DND-41 (cell line): ENCODE data around the gene VANGL2.

Experiments used
- ATAC-seq: fragments of 200-7000 bp; cut with Tn5 transposase; 3 replicates; pipeline ENCODE4 v1.9.1; 2021; ENCODE audit warnings: low read depth; ENCODE audit not compliant: insufficient read depth
- DNase-seq: peaks from one replicate; pipeline ENCODE4 v3.0.0-alpha.2; 2020
- H2AFZ ChIP-seq: 2 replicates; pipeline ENCODE4 v1.6.0; 2012; ENCODE audit warnings: low read depth, low read length
- H3K27ac ChIP-seq: 2 replicates; pipeline ENCODE4 v1.5.1; 2012; ENCODE audit warnings: low read length, inconsistent platforms
- H3K27me3 ChIP-seq: fragments of 200-600 bp; sonication (generic); 2 replicates; pipeline ENCODE4 v1.6.0; 2012; ENCODE audit warnings: low read length, mild to moderate bottlenecking, inconsistent platforms; ENCODE audit not compliant: insufficient read depth, poor library complexity
- H3K36me3 ChIP-seq: 2 replicates; pipeline ENCODE4 v1.5.1; 2012; ENCODE audit warnings: low read length, inconsistent platforms; ENCODE audit not compliant: insufficient read depth
- H3K4me1 ChIP-seq: 2 replicates; pipeline ENCODE4 v1.5.1; 2012; ENCODE audit warnings: mild to moderate bottlenecking, low read length; ENCODE audit not compliant: insufficient read depth
- H3K4me2 ChIP-seq: 2 replicates; pipeline ENCODE4 v1.6.0; 2012; ENCODE audit warnings: mild to moderate bottlenecking, moderate library complexity, low read length, inconsistent platforms; ENCODE audit not compliant: insufficient read depth
- H3K4me3 ChIP-seq, 2 experiments: fragments of 200-600 bp in 1 of 2; shearing (Covaris generic) in 1 of 2; 2 replicates each; pipeline ENCODE4 v1.5.1; 2012 to 2016; ENCODE audit warnings: inconsistent platforms in 2 of 2, low read length in 2 of 2, mild to moderate bottlenecking in 2 of 2, low read depth in 1 of 2, moderate library complexity in 1 of 2
- H3K79me2 ChIP-seq: 2 replicates; pipeline ENCODE4 v1.6.0; 2012; ENCODE audit warnings: low read length, inconsistent platforms; ENCODE audit not compliant: insufficient read depth
- H3K9ac ChIP-seq: 2 replicates; pipeline ENCODE4 v1.6.0; 2012; ENCODE audit warnings: low read depth, mild to moderate bottlenecking, inconsistent platforms, low read length, moderate library complexity
- H3K9me3 ChIP-seq: 2 replicates; pipeline ENCODE4 v1.5.1; 2012; ENCODE audit warnings: low read length, moderate library complexity, mild to moderate bottlenecking, inconsistent platforms; ENCODE audit not compliant: insufficient read depth, severe bottlenecking
- H4K20me1 ChIP-seq: 2 replicates; pipeline ENCODE4 v1.6.0; 2012; ENCODE audit warnings: low read length; ENCODE audit not compliant: insufficient read depth
- CTCF ChIP-seq: IDR thresholded peaks from 2 replicates; pipeline ENCODE4 v1.5.1; 2012; ENCODE audit warnings: borderline replicate concordance, low read length, moderate library complexity, mild to moderate bottlenecking; ENCODE audit not compliant: poor library complexity, severe bottlenecking; ENCODE audit errors: extremely low read depth
- EZH2 ChIP-seq: IDR thresholded peaks from 3 replicates; pipeline ENCODE4 v1.6.1; 2012; ENCODE audit warnings: borderline replicate concordance, low read depth, mild to moderate bottlenecking, moderate library complexity, low read length, inconsistent platforms; ENCODE audit not compliant: severe bottlenecking

The VANGL2 gene

GRCh38 chr1:160406131-160406968 lies 6.0 kb downstream of the VANGL2 start:
- H3K36me3 ChIP-seq, result no peaks in the 10 kb centered on the region
- TF ChIP-seq CTCF, result no peak
- TF ChIP-seq EZH2, result no peak
- no peak for ATAC-seq
- no peaks in the 10 kb centered on the region for H3K27me3 ChIP-seq
- H2AFZ ChIP-seq, result no peak overlapping the region
- H3K4me2 ChIP-seq, result no peak overlapping the region
- H3K79me2 ChIP-seq, result 0 out of 2 replicates have a peak, but pooled peaks cover under 1% of the 10 kb centered on the region
- no peak overlapping the region for H3K27ac ChIP-seq
- H3K4me3 ChIP-seq, result no peak overlapping the region
- peaks cover 10% of the 10 kb centered on the region for H3K4me1 ChIP-seq
- DNase-seq, result no peak
- H3K9ac ChIP-seq, result no peak overlapping the region
- 0 out of 2 replicates have a peak, but pooled peaks cover 3% of the 10 kb centered on the region for H4K20me1 ChIP-seq
- H3K9me3 ChIP-seq, result no peaks in the 10 kb centered on the region

GRCh38 chr1:160407839-160408801 lies 7.8 kb downstream of the VANGL2 start:
- Histone ChIP-seq H3K79me2 (no peaks in the 10 kb centered on the region), H3K9ac (no peak overlapping the region)
- no peak for DNase-seq

GRCh38 chr1:160408864-160409263 lies 8.5 kb downstream of the VANGL2 start:
- Histone ChIP-seq H3K79me2 (no peaks in the 10 kb centered on the region), H3K9ac (no peak overlapping the region), H4K20me1 (0 out of 2 replicates have a peak, but pooled peaks cover 3% of the 10 kb centered on the region), H3K9me3 (no peaks in the 10 kb centered on the region), H3K27me3 (no peaks in the 10 kb centered on the region), H3K4me3 (no peak overlapping the region), H3K36me3 (no peaks in the 10 kb centered on the region), H3K27ac (no peak overlapping the region), H3K4me1 (no peaks in the 10 kb centered on the region), H3K4me2 (no peak overlapping the region), H2AFZ (no peak overlapping the region)
- no peak for TF ChIP-seq EZH2
- no peak for TF ChIP-seq CTCF
- no peak for DNase-seq
- ATAC-seq, result no peak

More at GRCh38 chr1:160407839-160408801, 7.8 kb downstream of the VANGL2 start:
- no peak overlapping the region for H3K4me3 ChIP-seq
- H3K36me3 ChIP-seq, result no peaks in the 10 kb centered on the region
- no peak overlapping the region for H3K27ac ChIP-seq
- no peaks in the 10 kb centered on the region for H3K27me3 ChIP-seq
- no peak for TF ChIP-seq CTCF
- TF ChIP-seq EZH2, result no peak
- no peak overlapping the region for H3K4me2 ChIP-seq
- no peaks in the 10 kb centered on the region for H3K4me1 ChIP-seq
- no peak overlapping the region for H2AFZ ChIP-seq
- ATAC-seq, result 0 out of 3 replicates have a peak, but pooled peaks have one; percentile 30
- H4K20me1 ChIP-seq, result 0 out of 2 replicates have a peak, but pooled peaks cover 3% of the 10 kb centered on the region
- no peaks in the 10 kb centered on the region for H3K9me3 ChIP-seq
